ENCODE data around the gene INKA2. TPM values are rescaled to one million over a fixed set of nuclear protein-coding genes. Genes with fewer than 3 reads are reported as not detected.

Gene INKA2
- total and polyA plus RNA-seq, 2 of the 4 experiments (the other 2 are of a cell fraction), result 2.2 to 2.6 TPM

Small RNA genes lying within 50 kb of the gene (microRNA-seq; reads per million reads assigned to microRNA genes)
- not detected for gene INKA2 (ENCODE audit: insufficient read depth, insufficient read length)

Small RNA genes lying within 50 kb of the gene (small RNA-seq; reads per million reads assigned to genes)
- 0.28 to 4.9 (median 2.6) reads per million in 5 experiments for gene INKA2

Other genes with a start within 250 kb of the INKA2 start
- gene ADORA3, start 235.8 kb downstream of the INKA2 start, total RNA-seq (2012; rRNA removed), result not detected in 2 replicates
- not detected in 2 replicates for gene ADORA3, start 235.8 kb downstream of the INKA2 start, polyA plus RNA-seq (2012; rRNA removed)
- gene TMIGD3, start 235.8 kb downstream of the INKA2 start, total RNA-seq (2012; rRNA removed), result under 0.01 TPM in 1 of 2 replicates, not detected in the other
- gene TMIGD3, start 235.8 kb downstream of the INKA2 start, polyA plus RNA-seq (2012; rRNA removed), result 0.12 TPM in 1 of 2 replicates, not detected in the other
- 18.1 and 35.3 TPM in 2 replicates for gene RAP1A, start 119.6 kb downstream of the INKA2 start, total RNA-seq (2012; rRNA removed)
- gene RAP1A, start 119.6 kb downstream of the INKA2 start, polyA plus RNA-seq (2012; rRNA removed), result 34.4 and 43.6 TPM in 2 replicates
- 10.9 and 14.2 TPM in 2 replicates for gene DDX20, start 16.5 kb upstream of the INKA2 start, total RNA-seq (2012; rRNA removed)
- gene DDX20, start 16.5 kb upstream of the INKA2 start, polyA plus RNA-seq (2012; rRNA removed), result 4.4 and 5.7 TPM in 2 replicates